ENCODE data around the gene CDC34. TPM values are rescaled to one million over a fixed set of nuclear protein-coding genes. Genes with fewer than 3 reads are reported as not detected.

The CDC34 gene
- total and polyA plus RNA-seq, 9 of the 15 experiments (the other 6 are each of a cell fraction or from before 2014, with no cell fraction given), result 0.80 to 203 (median 65.5) TPM

DNA sequence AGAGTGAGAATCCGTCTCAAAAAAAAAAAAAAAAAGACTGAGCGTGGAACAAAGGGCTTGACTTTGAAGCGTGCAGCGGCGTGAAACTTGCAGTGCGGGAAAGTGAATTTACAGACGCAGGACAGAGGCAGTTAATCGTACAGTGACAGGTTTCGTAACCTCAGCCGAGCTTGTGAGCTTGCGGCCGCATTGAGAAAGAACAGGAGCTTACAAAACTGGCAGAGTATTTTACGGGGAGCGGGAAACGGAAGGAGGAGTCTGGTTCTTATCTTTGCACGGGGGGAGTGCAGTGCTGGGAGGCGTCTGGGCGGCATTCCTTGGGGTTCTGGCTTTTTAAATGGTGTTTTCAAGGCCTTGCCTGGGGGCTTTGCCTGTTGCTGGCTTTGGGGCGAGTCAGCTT, 34.8 kb downstream of the CDC34 start (continued):
- TF ChIP-seq, protein P1, sequence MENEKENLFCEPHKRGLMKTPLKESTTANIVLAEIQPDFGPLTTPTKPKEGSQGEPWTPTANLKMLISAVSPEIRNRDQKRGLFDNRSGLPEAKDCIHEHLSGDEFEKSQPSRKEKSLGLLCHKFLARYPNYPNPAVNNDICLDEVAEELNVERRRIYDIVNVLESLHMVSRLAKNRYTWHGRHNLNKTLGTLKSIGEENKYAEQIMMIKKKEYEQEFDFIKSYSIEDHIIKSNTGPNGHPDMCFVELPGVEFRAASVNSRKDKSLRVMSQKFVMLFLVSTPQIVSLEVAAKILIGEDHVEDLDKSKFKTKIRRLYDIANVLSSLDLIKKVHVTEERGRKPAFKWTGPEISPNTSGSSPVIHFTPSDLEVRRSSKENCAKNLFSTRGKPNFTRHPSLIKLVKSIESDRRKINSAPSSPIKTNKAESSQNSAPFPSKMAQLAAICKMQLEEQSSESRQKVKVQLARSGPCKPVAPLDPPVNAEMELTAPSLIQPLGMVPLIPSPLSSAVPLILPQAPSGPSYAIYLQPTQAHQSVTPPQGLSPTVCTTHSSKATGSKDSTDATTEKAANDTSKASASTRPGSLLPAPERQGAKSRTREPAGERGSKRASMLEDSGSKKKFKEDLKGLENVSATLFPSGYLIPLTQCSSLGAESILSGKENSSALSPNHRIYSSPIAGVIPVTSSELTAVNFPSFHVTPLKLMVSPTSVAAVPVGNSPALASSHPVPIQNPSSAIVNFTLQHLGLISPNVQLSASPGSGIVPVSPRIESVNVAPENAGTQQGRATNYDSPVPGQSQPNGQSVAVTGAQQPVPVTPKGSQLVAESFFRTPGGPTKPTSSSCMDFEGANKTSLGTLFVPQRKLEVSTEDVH (IDR thresholded peaks at IDR 0.05; ENCODE audit: low read depth, partially characterized antibody), result peak; percentile 38
- TF ChIP-seq NCOR1 (IDR thresholded peaks at IDR 0.05) (peak; percentile 65), MBD2 (IDR thresholded peaks at IDR 0.05; ENCODE audit: borderline replicate concordance, low read depth) (peak; percentile 18; the same call in 1 of the 2 replicates), ZNF41 (CRISPR knock-in tag; conservative IDR thresholded peaks at IDR 0.05) (no peak), CREBBP (IDR thresholded peaks at IDR 0.05; ENCODE audit: low read depth, low read length) (no peak), CBX3 (IDR thresholded peaks at IDR 0.05; ENCODE audit: borderline replicate concordance in 1 of 2, low read length in 2 of 2) (peak in 1 of 2 experiments; percentile 69; a peak in 2 of 3 replicates), CBFA2T3 (IDR thresholded peaks at IDR 0.05) (peak; percentile 64), MTA3 (IDR thresholded peaks at IDR 0.05; ENCODE audit: borderline replicate concordance) (0 out of 2 replicates have a peak, but pooled peaks have one; percentile 25), BCOR (IDR thresholded peaks at IDR 0.05) (peak; percentile 94), HDAC3 (IDR thresholded peaks at IDR 0.05; ENCODE audit: borderline replicate concordance, partially characterized antibody) (peak; percentile 33), CBX5 (IDR thresholded peaks at IDR 0.05; ENCODE audit: borderline replicate concordance, low read depth) (peak; percentile 79; the same call in 1 of the 2 replicates), E2F3 (CRISPR knock-in tag; IDR thresholded peaks at IDR 0.05) (0 out of 2 replicates have a peak, but pooled peaks have one; percentile 39), NBN (IDR thresholded peaks at IDR 0.05; ENCODE audit: low read depth) (peak; percentile 82), ARID1B (IDR thresholded peaks at IDR 0.05) (peak; percentile 74)
- TF ChIP-seq, protein P2, sequence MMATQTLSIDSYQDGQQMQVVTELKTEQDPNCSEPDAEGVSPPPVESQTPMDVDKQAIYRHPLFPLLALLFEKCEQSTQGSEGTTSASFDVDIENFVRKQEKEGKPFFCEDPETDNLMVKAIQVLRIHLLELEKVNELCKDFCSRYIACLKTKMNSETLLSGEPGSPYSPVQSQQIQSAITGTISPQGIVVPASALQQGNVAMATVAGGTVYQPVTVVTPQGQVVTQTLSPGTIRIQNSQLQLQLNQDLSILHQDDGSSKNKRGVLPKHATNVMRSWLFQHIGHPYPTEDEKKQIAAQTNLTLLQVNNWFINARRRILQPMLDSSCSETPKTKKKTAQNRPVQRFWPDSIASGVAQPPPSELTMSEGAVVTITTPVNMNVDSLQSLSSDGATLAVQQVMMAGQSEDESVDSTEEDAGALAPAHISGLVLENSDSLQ (IDR thresholded peaks at IDR 0.05), result peak; percentile 90
- TF ChIP-seq, protein P3, sequence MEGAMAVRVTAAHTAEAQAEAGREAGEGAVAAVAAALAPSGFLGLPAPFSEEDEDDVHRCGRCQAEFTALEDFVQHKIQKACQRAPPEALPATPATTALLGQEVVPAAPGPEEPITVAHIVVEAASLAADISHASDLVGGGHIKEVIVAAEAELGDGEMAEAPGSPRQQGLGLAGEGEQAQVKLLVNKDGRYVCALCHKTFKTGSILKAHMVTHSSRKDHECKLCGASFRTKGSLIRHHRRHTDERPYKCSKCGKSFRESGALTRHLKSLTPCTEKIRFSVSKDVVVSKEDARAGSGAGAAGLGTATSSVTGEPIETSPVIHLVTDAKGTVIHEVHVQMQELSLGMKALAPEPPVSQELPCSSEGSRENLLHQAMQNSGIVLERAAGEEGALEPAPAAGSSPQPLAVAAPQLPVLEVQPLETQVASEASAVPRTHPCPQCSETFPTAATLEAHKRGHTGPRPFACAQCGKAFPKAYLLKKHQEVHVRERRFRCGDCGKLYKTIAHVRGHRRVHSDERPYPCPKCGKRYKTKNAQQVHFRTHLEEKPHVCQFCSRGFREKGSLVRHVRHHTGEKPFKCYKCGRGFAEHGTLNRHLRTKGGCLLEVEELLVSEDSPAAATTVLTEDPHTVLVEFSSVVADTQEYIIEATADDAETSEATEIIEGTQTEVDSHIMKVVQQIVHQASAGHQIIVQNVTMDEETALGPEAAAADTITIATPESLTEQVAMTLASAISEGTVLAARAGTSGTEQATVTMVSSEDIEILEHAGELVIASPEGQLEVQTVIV (CRISPR knock-in tag; IDR thresholded peaks at IDR 0.05; ENCODE audit: borderline replicate concordance), result no peak
- TF ChIP-seq, protein P4, sequence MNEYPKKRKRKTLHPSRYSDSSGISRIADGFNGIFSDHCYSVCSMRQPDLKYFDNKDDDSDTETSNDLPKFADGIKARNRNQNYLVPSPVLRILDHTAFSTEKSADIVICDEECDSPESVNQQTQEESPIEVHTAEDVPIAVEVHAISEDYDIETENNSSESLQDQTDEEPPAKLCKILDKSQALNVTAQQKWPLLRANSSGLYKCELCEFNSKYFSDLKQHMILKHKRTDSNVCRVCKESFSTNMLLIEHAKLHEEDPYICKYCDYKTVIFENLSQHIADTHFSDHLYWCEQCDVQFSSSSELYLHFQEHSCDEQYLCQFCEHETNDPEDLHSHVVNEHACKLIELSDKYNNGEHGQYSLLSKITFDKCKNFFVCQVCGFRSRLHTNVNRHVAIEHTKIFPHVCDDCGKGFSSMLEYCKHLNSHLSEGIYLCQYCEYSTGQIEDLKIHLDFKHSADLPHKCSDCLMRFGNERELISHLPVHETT (CRISPR knock-in tag; conservative IDR thresholded peaks at IDR 0.05 in 1 of 2, IDR thresholded peaks at IDR 0.05 in 1 of 2), result 0 out of 4 replicates have a peak, but pooled peaks of 1 of the 2 experiments have one; percentile 47
- TF ChIP-seq, protein P5, sequence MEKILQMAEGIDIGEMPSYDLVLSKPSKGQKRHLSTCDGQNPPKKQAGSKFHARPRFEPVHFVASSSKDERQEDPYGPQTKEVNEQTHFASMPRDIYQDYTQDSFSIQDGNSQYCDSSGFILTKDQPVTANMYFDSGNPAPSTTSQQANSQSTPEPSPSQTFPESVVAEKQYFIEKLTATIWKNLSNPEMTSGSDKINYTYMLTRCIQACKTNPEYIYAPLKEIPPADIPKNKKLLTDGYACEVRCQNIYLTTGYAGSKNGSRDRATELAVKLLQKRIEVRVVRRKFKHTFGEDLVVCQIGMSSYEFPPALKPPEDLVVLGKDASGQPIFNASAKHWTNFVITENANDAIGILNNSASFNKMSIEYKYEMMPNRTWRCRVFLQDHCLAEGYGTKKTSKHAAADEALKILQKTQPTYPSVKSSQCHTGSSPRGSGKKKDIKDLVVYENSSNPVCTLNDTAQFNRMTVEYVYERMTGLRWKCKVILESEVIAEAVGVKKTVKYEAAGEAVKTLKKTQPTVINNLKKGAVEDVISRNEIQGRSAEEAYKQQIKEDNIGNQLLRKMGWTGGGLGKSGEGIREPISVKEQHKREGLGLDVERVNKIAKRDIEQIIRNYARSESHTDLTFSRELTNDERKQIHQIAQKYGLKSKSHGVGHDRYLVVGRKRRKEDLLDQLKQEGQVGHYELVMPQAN (IDR thresholded peaks at IDR 0.05; ENCODE audit: borderline replicate concordance), result no peak

Measured in K562 (cell line).